Measurements from ENCODE around the gene MDK.

The MDK gene

GRCh38 chr11:46407635-46408034 is 26.2 kb downstream of the MDK start:
- DNase-seq = no peak

DNA sequence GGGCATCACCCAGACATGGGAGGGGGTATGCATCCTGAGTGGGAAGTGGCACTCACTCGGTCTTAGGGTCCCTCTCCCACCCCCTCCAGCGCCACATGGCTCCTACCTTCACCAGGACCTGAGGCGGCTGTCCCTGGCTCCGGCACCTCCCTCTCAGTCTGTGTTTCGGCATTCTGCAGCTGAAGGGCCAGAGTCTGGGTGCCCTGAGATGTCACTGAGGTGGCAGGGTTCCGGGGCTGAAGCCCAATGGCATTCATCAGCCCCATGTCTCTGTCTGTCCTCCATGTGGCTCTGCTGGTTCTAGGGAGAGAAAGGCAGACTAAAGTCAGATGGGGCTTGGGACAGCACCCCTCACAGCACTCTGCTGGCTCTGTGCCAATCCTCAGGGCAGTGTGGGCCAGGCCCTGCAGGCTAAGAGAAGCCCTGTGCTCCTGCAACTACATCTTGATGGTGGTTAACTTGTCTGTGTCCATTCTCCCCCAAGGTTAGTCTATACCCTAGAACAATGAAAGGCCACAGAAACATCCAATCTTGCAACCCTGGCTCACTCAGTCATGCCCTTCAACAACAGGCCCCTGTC is 27.0 kb downstream of the MDK start:
- no peak for DNase-seq

- DNase-seq = peak; percentile 39
These were observed 28.6 kb downstream of the MDK start for GRCh38 chr11:46410021-46410420.

DNA sequence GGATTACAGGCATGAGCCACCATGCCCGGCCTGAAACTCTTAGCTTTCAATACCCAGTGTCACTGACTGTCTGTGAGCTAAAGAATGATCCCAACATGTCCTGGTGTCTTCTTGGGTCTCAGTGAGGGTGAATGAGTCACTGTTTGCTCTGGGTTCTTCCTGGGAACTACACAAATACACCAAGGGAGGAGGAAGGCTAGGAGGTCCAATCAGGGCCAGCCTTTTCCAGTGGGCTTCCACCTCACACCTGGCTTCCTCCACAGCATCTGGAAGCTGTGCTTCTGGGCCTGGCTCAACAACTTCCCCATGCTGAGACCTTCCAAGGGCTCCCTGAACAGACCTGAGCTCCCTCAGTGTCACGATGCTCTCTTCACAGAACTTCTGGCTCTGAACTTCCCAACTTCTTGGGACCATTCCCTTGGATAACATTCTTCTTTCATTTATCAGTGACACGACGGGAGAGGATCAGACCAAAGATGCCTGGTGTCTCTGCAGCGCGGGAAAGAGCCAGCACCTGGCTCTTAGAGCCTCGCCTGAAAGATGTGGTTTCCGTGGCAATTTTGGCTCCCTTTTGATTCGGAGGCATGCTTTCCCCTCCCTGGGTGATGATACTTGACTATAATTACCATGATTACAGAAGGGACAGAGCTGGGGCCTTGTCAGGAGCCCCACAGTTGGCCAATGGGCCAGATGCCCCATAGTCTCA is 32.4 kb downstream of the MDK start:
- peak; percentile 65 for DNase-seq

GRCh38 chr11:46414466-46414796 is 33.0 kb downstream of the MDK start:
- peak; percentile 97 for DNase-seq

GRCh38 chr11:46414879-46415278 is 33.4 kb downstream of the MDK start:
- DNase-seq = peak; percentile 89

DNA sequence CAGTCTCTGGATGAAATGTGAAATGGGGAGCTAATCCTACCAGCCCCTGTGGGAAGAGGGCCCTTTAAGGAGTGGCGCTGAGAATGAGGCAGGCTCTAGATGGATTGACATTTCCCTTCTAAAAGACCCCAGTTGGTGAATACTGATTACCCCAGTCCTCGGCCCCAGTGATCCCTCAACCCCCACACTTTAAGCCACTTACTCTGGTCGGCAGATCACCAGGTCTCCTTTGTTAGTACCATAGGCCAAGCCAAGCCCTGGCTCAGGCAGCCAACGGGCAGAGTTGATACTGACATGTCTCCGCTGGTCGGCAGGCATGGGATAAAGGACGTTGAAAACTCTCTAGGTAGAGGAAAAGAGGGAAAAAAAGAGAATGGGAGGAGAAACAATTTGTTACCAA is 36.2 kb downstream of the MDK start:
- DNase-seq = no peak

- no peak for DNase-seq
These were observed 37.3 kb downstream of the MDK start for GRCh38 chr11:46418751-46419150.

- no peak for DNase-seq
These were observed 39.0 kb downstream of the MDK start for GRCh38 chr11:46420513-46420912.

DNA sequence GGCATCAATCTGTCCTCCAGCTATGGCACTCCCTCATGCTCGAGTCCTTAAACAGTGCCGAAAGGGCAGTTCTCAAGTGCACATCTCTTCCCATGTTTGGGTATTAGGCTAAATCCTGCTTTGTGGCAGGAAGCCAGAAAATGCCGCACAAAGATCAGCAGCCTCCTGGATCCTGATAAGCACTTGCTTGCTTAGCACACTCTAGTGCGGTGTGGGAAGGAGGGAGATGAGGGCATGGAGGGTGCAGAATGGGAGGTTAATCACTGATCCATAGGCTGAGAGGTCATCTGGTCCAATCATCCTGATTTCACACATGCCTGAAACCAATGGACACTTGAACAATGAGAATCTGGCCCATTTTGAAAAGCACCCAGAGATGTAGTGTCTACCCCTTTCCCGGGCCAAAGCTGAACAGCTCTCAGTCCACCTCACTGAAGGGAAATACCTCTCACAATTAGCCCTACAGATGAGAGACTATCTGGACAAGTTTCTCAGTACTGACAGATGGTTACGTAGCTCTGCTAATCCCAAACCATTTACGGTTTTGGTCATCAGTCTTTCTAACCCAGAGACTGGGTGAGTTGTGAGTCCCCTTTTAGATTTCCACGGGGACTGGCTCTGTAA is 39.9 kb downstream of the MDK start:
- DNase-seq = no peak

DNA sequence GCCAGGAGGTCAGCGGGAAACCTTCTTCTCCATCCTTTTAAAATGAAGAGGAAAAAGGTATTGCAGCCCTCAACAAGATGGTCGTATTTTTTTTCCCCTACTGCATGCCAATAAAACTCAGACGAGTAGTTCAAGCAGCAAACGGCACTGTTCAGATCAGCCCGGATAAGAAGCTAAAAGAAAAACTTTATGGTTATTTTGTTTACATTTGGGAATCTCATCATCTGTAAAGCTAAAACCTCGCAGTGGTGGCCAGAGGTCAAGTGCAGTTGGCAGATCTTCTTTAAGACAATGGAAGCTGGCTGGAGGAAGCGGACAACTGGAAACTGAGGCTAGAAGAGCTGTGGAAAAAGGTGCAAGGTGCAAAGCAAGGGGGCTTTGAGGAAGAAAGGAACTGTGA is 41.1 kb downstream of the MDK start:
- DNase-seq = no peak

GRCh38 chr11:46426233-46426991 is 44.9 kb downstream of the MDK start:
- no peak for DNase-seq

DNA sequence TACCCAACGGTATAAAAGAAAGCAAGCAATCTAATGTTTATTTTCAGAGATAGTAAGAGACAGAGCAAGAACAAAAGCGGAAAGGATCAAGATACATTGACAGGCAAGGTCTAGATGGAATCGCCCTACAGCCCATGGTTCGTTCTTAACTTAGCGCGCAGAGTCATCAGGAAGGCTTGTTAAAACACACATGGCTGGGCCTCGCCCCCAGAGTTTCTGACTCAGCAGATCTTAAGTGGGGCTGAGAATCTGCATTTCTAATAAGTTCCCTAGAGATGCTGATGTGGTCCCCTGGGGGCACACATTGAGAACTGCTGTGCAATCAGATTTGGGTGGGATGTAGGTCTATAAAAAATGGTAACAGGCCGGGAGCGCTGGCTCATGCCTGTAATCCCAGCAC is 45.9 kb downstream of the MDK start:
- DNase-seq = no peak

GRCh38 chr11:46429717-46430116 is 48.2 kb downstream of the MDK start:
- DNase-seq = no peak

DNA sequence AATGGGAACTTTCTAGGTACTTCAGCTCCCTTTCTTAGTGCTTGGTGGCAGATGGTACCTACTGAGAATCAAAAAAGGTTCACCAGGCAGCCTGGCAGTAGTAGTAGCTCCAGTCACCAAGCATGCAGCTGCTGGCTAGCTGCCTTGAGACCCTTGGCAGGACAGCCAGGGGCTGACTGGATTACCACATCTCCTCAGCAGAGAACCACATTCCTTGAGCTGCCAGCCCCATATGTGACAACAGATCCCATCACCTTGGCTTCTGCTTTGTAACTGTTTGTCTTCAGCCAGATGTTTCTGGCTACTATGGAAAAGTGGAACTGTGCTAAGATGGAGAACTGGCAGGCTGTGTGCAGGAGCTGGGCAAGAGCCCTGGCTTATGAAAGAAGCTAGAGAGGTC is 49.7 kb downstream of the MDK start:
- no peak for DNase-seq
